ENCODE results near the gene MAP3K2.

GRCh38 chr2:127255146-127255545, 132.6 kb downstream of the MAP3K2 start:
- TF ChIP-seq CTCF (conservative IDR thresholded peaks at IDR 0.05; ENCODE audit: low read depth, low read length), result no peak
- no peak for TF ChIP-seq EZH2 (IDR thresholded peaks at IDR 0.05; ENCODE audit: borderline replicate concordance, low read depth, low read length, poor library complexity, severe bottlenecking)

Data from A673 (cell line).